PC-9 (cell line): ENCODE measurements around the gene TAF6.

Experiments
- EZH2 ChIP-seq: fragments of 200-600 bp; sonication (generic); IDR thresholded peaks from 2 replicates; pipeline ENCODE4 v1.8.0; 2017; ENCODE audit warnings: antibody characterized with exemption, low read depth
- TF ChIP-seq, protein P1 (sequence below): fragments of 200-600 bp; sonication (generic); conservative IDR thresholded peaks from 2 replicates; pipeline ENCODE4 v1.6.1; 2017; ENCODE audit warnings: mixed run types, antibody characterized with exemption, mild to moderate bottlenecking, moderate library complexity

DNA sequence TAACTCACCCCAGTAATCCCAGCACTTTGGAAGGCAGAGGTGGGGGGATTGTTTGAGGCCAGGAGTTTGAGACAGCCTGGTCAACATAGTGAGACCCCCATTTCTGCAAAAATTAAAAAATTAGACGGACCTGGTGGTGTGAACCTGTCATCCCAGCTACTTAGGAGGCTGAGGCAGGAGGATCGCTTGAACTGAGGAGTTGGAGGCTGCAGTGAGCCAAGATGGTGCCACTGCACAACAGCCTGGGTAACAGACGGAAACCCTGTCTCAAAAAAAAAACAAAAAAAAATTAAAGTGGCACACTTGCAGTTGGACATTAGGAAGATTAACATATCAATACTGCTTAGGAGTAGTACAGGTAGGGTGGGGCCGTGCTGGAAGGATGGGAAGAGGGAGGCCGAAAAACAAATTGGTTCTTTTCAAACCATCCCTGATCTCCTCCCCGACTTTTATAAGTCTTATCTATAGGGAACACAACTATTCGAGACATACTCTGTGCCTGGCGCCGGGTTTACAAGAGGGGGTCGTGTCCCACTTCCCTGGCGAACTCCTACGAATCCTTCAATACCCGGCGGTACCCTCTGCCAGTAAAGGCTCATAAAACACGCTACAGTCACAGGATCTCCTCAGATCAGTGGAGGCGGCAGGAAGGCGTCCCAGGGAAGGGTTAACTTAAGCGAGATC lies 628 bp downstream of the TAF6 start:
- TF ChIP-seq EZH2, result no peak
- TF ChIP-seq, protein P1, sequence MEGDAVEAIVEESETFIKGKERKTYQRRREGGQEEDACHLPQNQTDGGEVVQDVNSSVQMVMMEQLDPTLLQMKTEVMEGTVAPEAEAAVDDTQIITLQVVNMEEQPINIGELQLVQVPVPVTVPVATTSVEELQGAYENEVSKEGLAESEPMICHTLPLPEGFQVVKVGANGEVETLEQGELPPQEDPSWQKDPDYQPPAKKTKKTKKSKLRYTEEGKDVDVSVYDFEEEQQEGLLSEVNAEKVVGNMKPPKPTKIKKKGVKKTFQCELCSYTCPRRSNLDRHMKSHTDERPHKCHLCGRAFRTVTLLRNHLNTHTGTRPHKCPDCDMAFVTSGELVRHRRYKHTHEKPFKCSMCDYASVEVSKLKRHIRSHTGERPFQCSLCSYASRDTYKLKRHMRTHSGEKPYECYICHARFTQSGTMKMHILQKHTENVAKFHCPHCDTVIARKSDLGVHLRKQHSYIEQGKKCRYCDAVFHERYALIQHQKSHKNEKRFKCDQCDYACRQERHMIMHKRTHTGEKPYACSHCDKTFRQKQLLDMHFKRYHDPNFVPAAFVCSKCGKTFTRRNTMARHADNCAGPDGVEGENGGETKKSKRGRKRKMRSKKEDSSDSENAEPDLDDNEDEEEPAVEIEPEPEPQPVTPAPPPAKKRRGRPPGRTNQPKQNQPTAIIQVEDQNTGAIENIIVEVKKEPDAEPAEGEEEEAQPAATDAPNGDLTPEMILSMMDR, result no peak
